SW480 (cell line): ENCODE measurements around the gene MEGF11.

Experiments
- DNase-seq: peaks from one replicate; pipeline ENCODE4 v3.0.0-alpha.2; 2016; ENCODE audit warnings: low spot score

Gene MEGF11

GRCh38 chr15:65944404-65944803 lies 309.1 kb downstream of the MEGF11 start:
- no peak for DNase-seq

- no peak for DNase-seq
Measured at GRCh38 chr15:65942436-65942835, 311.1 kb downstream of the MEGF11 start.

- peak; percentile 55 for DNase-seq
Measured at GRCh38 chr15:65940618-65940909, 313.0 kb downstream of the MEGF11 start.

GRCh38 chr15:65939901-65940617 lies 313.5 kb downstream of the MEGF11 start:
- peak; percentile 73 for DNase-seq

- no peak for DNase-seq
Measured at GRCh38 chr15:65938604-65939003, 314.9 kb downstream of the MEGF11 start.

- DNase-seq = no peak
Measured at GRCh38 chr15:65937476-65937875, 316.1 kb downstream of the MEGF11 start.

- DNase-seq = no peak
Measured at GRCh38 chr15:65937054-65937453, 316.5 kb downstream of the MEGF11 start.

- no peak for DNase-seq
Measured at GRCh38 chr15:65936282-65936681, 317.3 kb downstream of the MEGF11 start.

- no peak for DNase-seq
Measured at GRCh38 chr15:65935391-65935790, 318.2 kb downstream of the MEGF11 start.

- no peak for DNase-seq
Measured at GRCh38 chr15:65931221-65931620, 322.3 kb downstream of the MEGF11 start.

- DNase-seq = no peak
Measured at GRCh38 chr15:65930134-65930533, 323.4 kb downstream of the MEGF11 start.

GRCh38 chr15:65929573-65929972 lies 324.0 kb downstream of the MEGF11 start:
- no peak for DNase-seq

GRCh38 chr15:65927545-65927944 lies 326.0 kb downstream of the MEGF11 start:
- no peak for DNase-seq

- no peak for DNase-seq
Measured at GRCh38 chr15:65926899-65927298, 326.7 kb downstream of the MEGF11 start.

- DNase-seq = no peak
Measured at GRCh38 chr15:65926459-65926858, 327.1 kb downstream of the MEGF11 start.

- no peak for DNase-seq
Measured at GRCh38 chr15:65925338-65925737, 328.2 kb downstream of the MEGF11 start.

GRCh38 chr15:65924004-65924403 lies 329.5 kb downstream of the MEGF11 start:
- DNase-seq = no peak

- no peak for DNase-seq
Measured at GRCh38 chr15:65923264-65923663, 330.3 kb downstream of the MEGF11 start.

GRCh38 chr15:65922621-65923020 lies 330.9 kb downstream of the MEGF11 start:
- DNase-seq = no peak

GRCh38 chr15:65921780-65922179 lies 331.8 kb downstream of the MEGF11 start:
- no peak for DNase-seq

GRCh38 chr15:65920825-65921309 lies 332.7 kb downstream of the MEGF11 start:
- no peak for DNase-seq

GRCh38 chr15:65920121-65920520 lies 333.4 kb downstream of the MEGF11 start:
- no peak for DNase-seq

GRCh38 chr15:65919353-65919752 lies 334.2 kb downstream of the MEGF11 start:
- no peak for DNase-seq

- DNase-seq = no peak
Measured at GRCh38 chr15:65918945-65919344, 334.6 kb downstream of the MEGF11 start.
